Vagina (tissue), 2 donors: Measurements from ENCODE around the gene ELP1.

ENCODE experiments used
- CTCF ChIP-seq, 3 experiments: fragments of 450-650 bp in 2 of 3; fragments of 200-600 bp in 1 of 3; sonication (generic) in 1 of 3; IDR thresholded peaks; one replicate each; pipeline ENCODE4 v1.5.1; 2017 to 2019; ENCODE audit warnings: antibody characterized with exemption in 3 of 3, mild to moderate bottlenecking in 2 of 3, moderate library complexity in 2 of 3
- POLR2A ChIP-seq, 2 donors: fragments of 450-650 bp; IDR thresholded peaks; one replicate each; pipeline ENCODE4 v1.6.1; 2017; ENCODE audit warnings: antibody characterized with exemption in 2 of 2, mild to moderate bottlenecking in 2 of 2, moderate library complexity in 2 of 2
- POLR2AphosphoS5 ChIP-seq, 2 donors: sonication (generic); formaldehyde crosslinking; IDR thresholded peaks; one replicate each; pipeline ENCODE4 v1.9.0; 2017; ENCODE audit warnings: antibody characterized with exemption in 2 of 2, mild to moderate bottlenecking in 2 of 2, low read depth in 1 of 2; ENCODE audit not compliant: insufficient read depth in 1 of 2

- TF ChIP-seq POLR2AphosphoS5 (IDR thresholded peaks at IDR 0.05; ENCODE audit: insufficient read depth in 1 of 2, low read depth in 1 of 2) (no peak), CTCF (IDR thresholded peaks at IDR 0.05) (no peak), POLR2A (IDR thresholded peaks at IDR 0.05) (no peak)
These were observed 40.0 kb upstream of the ELP1 start for GRCh38 chr9:108973895-108974294.
